K562 (cell line): ENCODE data around the gene MRNIP. TPM values are rescaled to one million over a fixed set of nuclear protein-coding genes. Genes with fewer than 3 reads are reported as not detected.

Experiments
- BACH1 ChIP-seq: fragments of 200-800 bp; sonication (Bioruptor generic); IDR thresholded peaks from 2 replicates; pipeline ENCODE4 v1.6.1; 2016; ENCODE audit warnings: missing genetic modification characterization, missing compliant biosample characterization
- BRCA1 ChIP-seq, 2 experiments: fragments of 450-650 bp in 1 of 2; sonication (generic) in 1 of 2; formaldehyde crosslinking in 1 of 2; IDR thresholded peaks; 2 replicates each; pipeline versions ENCODE4 v1.5.0 to v1.6.1; 2017 to 2020; ENCODE audit warnings: mild to moderate bottlenecking in 1 of 2, missing genetic modification reagents in 1 of 2
- BRD9 ChIP-seq: fragments of 450-650 bp; IDR thresholded peaks from 2 replicates; pipeline ENCODE4 v1.6.1; 2018; ENCODE audit warnings: low read depth; ENCODE audit not compliant: partially characterized antibody
- C11orf30 ChIP-seq: fragments of 450-650 bp; IDR thresholded peaks from 2 replicates; pipeline ENCODE4 v1.6.1; 2016; ENCODE audit warnings: low read depth, mild to moderate bottlenecking
- CBX1 ChIP-seq: sonication (generic); IDR thresholded peaks from 2 replicates; pipeline ENCODE4 v1.6.1; 2016; ENCODE audit warnings: antibody characterized with exemption, low read depth, mild to moderate bottlenecking
- CTCF ChIP-seq, 3 experiments: IDR thresholded peaks in 2 of 3; conservative IDR thresholded peaks in 1 of 3; 2 replicates each; pipeline ENCODE4 v1.5.1; 2011 to 2012; ENCODE audit warnings: low read length in 3 of 3, mild to moderate bottlenecking in 3 of 3, control low read depth in 2 of 3, improper control_type of control experiment in 1 of 3, inconsistent platforms in 1 of 3, low read depth in 1 of 3, mixed read lengths in 1 of 3, moderate library complexity in 1 of 3; ENCODE audit not compliant: insufficient read depth in 2 of 3
- E2F3 ChIP-seq: fragments of 250-450 bp; sonication (Bioruptor Pico); IDR thresholded peaks from 2 replicates; pipeline ENCODE4 v1.4.0; 2020; ENCODE audit warnings: mild to moderate bottlenecking
- FOSL1 ChIP-seq: fragments of 200-800 bp; sonication (Bioruptor generic); conservative IDR thresholded peaks from 2 replicates; pipeline ENCODE4 v1.6.1; 2016; ENCODE audit warnings: missing genetic modification characterization, missing compliant biosample characterization
- HDAC2 ChIP-seq: fragments of 450-650 bp; IDR thresholded peaks from 2 replicates; pipeline ENCODE4 v1.6.1; 2016; ENCODE audit warnings: mild to moderate bottlenecking
- HMG20A ChIP-seq: fragments of 450-650 bp; formaldehyde crosslinking; conservative IDR thresholded peaks from 2 replicates; pipeline ENCODE4 v1.4.0; 2020; ENCODE audit warnings: mild to moderate bottlenecking, mixed read lengths
- L3MBTL2 ChIP-seq: fragments of 450-650 bp; IDR thresholded peaks from 2 replicates; pipeline ENCODE4 v1.6.1; 2016; ENCODE audit warnings: mild to moderate bottlenecking, moderate library complexity
- MCM3 ChIP-seq: fragments of 450-650 bp; IDR thresholded peaks from 2 replicates; pipeline ENCODE4 v1.6.1; 2016
- PHF20 ChIP-seq: fragments of 450-650 bp; IDR thresholded peaks from 2 replicates; pipeline ENCODE4 v1.6.1; 2018; ENCODE audit not compliant: partially characterized antibody
- POLR2A ChIP-seq: fragments of 450-650 bp; conservative IDR thresholded peaks from 2 replicates; pipeline ENCODE4 v1.6.1; 2016
- VEZF1 ChIP-seq: fragments of 200-800 bp; sonication (Bioruptor generic); IDR thresholded peaks from 2 replicates; pipeline ENCODE4 v1.6.1; 2017; ENCODE audit warnings: missing genetic modification characterization, missing compliant biosample characterization
- ZBED1 ChIP-seq: IDR thresholded peaks from 2 replicates; pipeline ENCODE4 v1.6.1; 2014
- ZBTB2 ChIP-seq: fragments of 450-650 bp; IDR thresholded peaks from 2 replicates; pipeline ENCODE4 v1.6.1; 2016; ENCODE audit warnings: antibody characterized with exemption
- ZBTB7A ChIP-seq: IDR thresholded peaks from 2 replicates; pipeline ENCODE4 v1.6.1; 2011; ENCODE audit warnings: low read depth, mild to moderate bottlenecking, low read length, moderate library complexity, borderline replicate concordance; ENCODE audit not compliant: control insufficient read depth
- ZNF146 ChIP-seq: IDR thresholded peaks from one replicate; pipeline ENCODE4 v1.6.1; 2018; ENCODE audit warnings: missing compliant biosample characterization; ENCODE audit not compliant: unreplicated experiment
- ZNF224 ChIP-seq: sonication (generic); formaldehyde crosslinking; IDR thresholded peaks from 2 replicates; pipeline ENCODE4 v1.8.0; 2022; ENCODE audit warnings: mild to moderate bottlenecking, missing genetic modification reagents
- ZNF311 ChIP-seq: fragments of 250-450 bp; sonication (Bioruptor Pico); IDR thresholded peaks from 2 replicates; pipeline ENCODE4 v1.4.0; 2020; ENCODE audit warnings: mild to moderate bottlenecking, moderate library complexity
- polyA plus RNA-seq, 8 experiments: library from polyadenylated mRNA; depleted of rRNA in 4 of 8; stranded (reverse) in 5 of 8; unstranded in 3 of 8; fragments of >200 nt; fragmentation: Nextera tagmentation in 2 of 8; fragmentation: Illumina TruSeq in 1 of 8; extraction: Ambion mirVana in 2 of 8; extraction: Trizol in 1 of 8; gene quantifications; 2 replicates each; pipeline versions ENCODE4 v1.2.1 to v1.2.3, GENCODE V29; 2011 to 2014; ENCODE audit warnings: inconsistent platforms in 1 of 8, missing spikeins in 1 of 8
- total RNA-seq, 7 experiments: library from RNA; depleted of rRNA in 6 of 7; stranded (reverse); fragments of >200 nt in 6 of 7; fragmentation: Illumina TruSeq in 2 of 7; extraction: Trizol in 2 of 7; gene quantifications; 2 replicates each; pipeline versions ENCODE4 v1.2.1 to v1.2.3, GENCODE V29; 2011 to 2021; ENCODE audit warnings: low replicate concordance in 1 of 7
- TF ChIP-seq, protein P1 (sequence below), 2 experiments: fragments of 450-650 bp in 1 of 2; sonication (generic) in 1 of 2; formaldehyde crosslinking in 1 of 2; IDR thresholded peaks in 1 of 2; conservative IDR thresholded peaks in 1 of 2; 2 replicates each; pipeline versions ENCODE4 v1.6.1 to v1.8.1; 2016 to 2023; ENCODE audit warnings: mild to moderate bottlenecking in 2 of 2, moderate library complexity in 2 of 2, inconsistent platforms in 1 of 2, missing genetic modification reagents in 1 of 2

The MRNIP gene
- total and polyA plus RNA-seq, 9 of the 15 experiments (the other 6 are each of a cell fraction or from before 2014, with no cell fraction given): 3.6 to 39.0 (median 16.8) TPM

DNA sequence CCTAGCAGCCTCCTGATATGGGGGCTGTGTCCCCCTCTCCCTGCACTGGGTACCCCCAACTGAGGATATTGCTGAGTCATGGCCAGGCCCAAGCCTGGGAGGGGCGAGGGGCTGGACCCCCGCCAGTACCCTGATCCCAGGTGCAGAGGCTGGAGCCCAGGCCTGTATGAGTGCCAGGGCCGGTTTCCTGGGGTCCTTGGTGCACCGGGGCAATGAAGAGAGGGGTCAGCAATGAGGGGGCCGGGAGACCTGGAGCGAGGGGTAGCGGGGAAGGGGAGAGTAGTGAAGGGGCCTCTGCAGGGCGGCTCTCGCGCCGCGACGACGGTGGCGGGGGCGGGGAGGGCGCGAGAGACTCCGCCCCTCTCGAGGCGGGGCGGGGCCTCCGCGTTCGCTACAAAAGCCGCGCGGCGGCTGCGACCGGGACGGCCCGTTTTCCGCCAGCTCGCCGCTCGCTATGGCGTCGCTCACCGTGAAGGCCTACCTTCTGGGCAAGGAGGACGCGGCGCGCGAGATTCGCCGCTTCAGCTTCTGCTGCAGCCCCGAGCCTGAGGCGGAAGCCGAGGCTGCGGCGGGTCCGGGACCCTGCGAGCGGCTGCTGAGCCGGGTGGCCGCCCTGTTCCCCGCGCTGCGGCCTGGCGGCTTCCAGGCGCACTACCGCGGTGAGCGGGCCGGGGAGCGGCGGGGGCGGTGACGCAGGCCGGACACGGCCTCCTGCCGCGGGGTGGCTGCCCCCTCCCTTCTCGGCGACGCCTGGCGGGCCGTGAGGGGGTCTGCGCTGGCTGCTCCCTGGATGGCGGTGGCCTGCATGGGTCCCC lies 37.9 kb downstream of the MRNIP start, which contains the start of gene SQSTM1 (continued):
- peak; percentile 75; the same call in 1 of the 2 replicates for TF ChIP-seq ZNF311 (CRISPR knock-in tag)
- peak; percentile 69 for TF ChIP-seq PHF20
- 0 out of 2 replicates have a peak, but pooled peaks have one; percentile 45 for TF ChIP-seq ZBED1
- TF ChIP-seq E2F3 (CRISPR knock-in tag): peak; percentile 64; the same call in 1 of the 2 replicates
- TF ChIP-seq ZBTB7A: peak; percentile 96
- TF ChIP-seq CBX1: peak; percentile 61; the same call in 1 of the 2 replicates
- TF ChIP-seq BRD9: peak; percentile 85
- peak; percentile 94 for TF ChIP-seq BACH1
- TF ChIP-seq L3MBTL2: peak; percentile 28; the same call in 1 of the 2 replicates
- no peak for TF ChIP-seq ZNF224 (CRISPR knock-in tag)
- TF ChIP-seq VEZF1: peak; percentile 85
- TF ChIP-seq ZBTB2: peak; percentile 59; the same call in 1 of the 2 replicates
- TF ChIP-seq ZNF146: peak; percentile 2
- TF ChIP-seq MCM3: no peak
- TF ChIP-seq FOSL1: peak; percentile 10; the same call in 1 of the 2 replicates
- peak; percentile 98 for TF ChIP-seq C11orf30
- TF ChIP-seq, protein P1, sequence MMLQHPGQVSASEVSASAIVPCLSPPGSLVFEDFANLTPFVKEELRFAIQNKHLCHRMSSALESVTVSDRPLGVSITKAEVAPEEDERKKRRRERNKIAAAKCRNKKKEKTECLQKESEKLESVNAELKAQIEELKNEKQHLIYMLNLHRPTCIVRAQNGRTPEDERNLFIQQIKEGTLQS (IDR thresholded peaks at IDR 0.05): peak; percentile 48; the same call in 1 of the 2 replicates
- TF ChIP-seq, protein P1 (CRISPR knock-in tag; conservative IDR thresholded peaks at IDR 0.05): no peak
- TF ChIP-seq POLR2A: peak; percentile 98
- TF ChIP-seq CTCF (IDR thresholded peaks at IDR 0.05 in 2 of 3, conservative IDR thresholded peaks at IDR 0.05 in 1 of 3; ENCODE audit: insufficient read depth in 2 of 3, low read depth in 1 of 3, low read length in 3 of 3): peak in 2 of 3 experiments; percentile 15 to 44; a peak in 2 of 6 replicates
- 0 out of 2 replicates have a peak, but pooled peaks have one; percentile 55 for TF ChIP-seq HDAC2
- TF ChIP-seq HMG20A: no peak
- no peak for TF ChIP-seq BRCA1 (IDR thresholded peaks at IDR 0.05)
- peak; percentile 95 for TF ChIP-seq BRCA1 (CRISPR knock-in tag; IDR thresholded peaks at IDR 0.05)
